Sigmoid colon (tissue), 7 donors: Measurements from ENCODE around the gene IQCM. TPM values are rescaled to one million over a fixed set of nuclear protein-coding genes. Genes with fewer than 3 reads are reported as not detected.

Source experiments
- DNase-seq: peaks from one replicate; pipeline ENCODE4 v3.0.0-alpha.2; 2019
- H3K27ac ChIP-seq, 4 donors: fragments of 200-600 bp; sonication (generic); one replicate each; pipeline ENCODE4 v1.5.1; 2016 to 2019; ENCODE audit warnings: mild to moderate bottlenecking in 1 of 4
- H3K27me3 ChIP-seq, 3 donors: fragments of 200-600 bp; sonication (generic); one replicate each; pipeline ENCODE4 v1.5.1; 2019; ENCODE audit warnings: mild to moderate bottlenecking in 1 of 3
- H3K36me3 ChIP-seq, 4 donors: fragments of 200-600 bp; sonication (generic); one replicate each; pipeline ENCODE4 v1.5.1; 2016 to 2019
- H3K4me1 ChIP-seq, 4 donors: fragments of 200-600 bp; sonication (generic); one replicate each; pipeline ENCODE4 v1.5.1; 2017 to 2019
- H3K4me3 ChIP-seq, 4 donors: fragments of 200-600 bp; sonication (generic); one replicate each; pipeline ENCODE4 v1.5.1; 2017 to 2019; ENCODE audit warnings: mild to moderate bottlenecking in 2 of 4, moderate library complexity in 1 of 4
- H3K9me3 ChIP-seq, 4 donors: fragments of 200-600 bp in 3 of 4; sonication (generic) in 3 of 4; one replicate each; pipeline versions ENCODE4 v1.5.1 to v1.6.1; 2013 to 2019
- EP300 ChIP-seq, 4 donors: sonication (generic); formaldehyde crosslinking; IDR thresholded peaks; one replicate each; pipeline ENCODE4 v1.6.1; 2017; ENCODE audit warnings: antibody characterized with exemption in 4 of 4
- POLR2A ChIP-seq, 2 donors: fragments of 450-650 bp; IDR thresholded peaks; one replicate each; pipeline ENCODE4 v1.6.1; 2016; ENCODE audit warnings: antibody characterized with exemption in 2 of 2, mild to moderate bottlenecking in 2 of 2, moderate library complexity in 2 of 2
- POLR2AphosphoS5 ChIP-seq, 4 donors: sonication (generic); formaldehyde crosslinking; IDR thresholded peaks; one replicate each; pipeline ENCODE4 v1.6.1; 2017; ENCODE audit warnings: antibody characterized with exemption in 4 of 4
- WGBS, 2 donors: extraction: QIAGEN DNeasy Blood & Tissue Kit; methylation state at CpG; one replicate each; pipeline ENCODE4 v1.1.7; 2013; 5-methylcytosine and 5-hydroxymethylcytosine counted together
- intact Hi-C: fragments of 100-400 bp; cut with DNase I; formaldehyde crosslinking; loops from one replicate; pipeline ENCODE4 v1.15.1; 2023
- polyA plus RNA-seq, 3 donors: library from polyadenylated mRNA; stranded (reverse); fragments of 200-250 nt; gene quantifications; one replicate each; pipeline ENCODE4 v1.2.3, GENCODE V29; 2013
- total RNA-seq, 4 donors: library from RNA; depleted of rRNA; stranded (reverse); fragments of >200 nt; gene quantifications; one replicate each; pipeline ENCODE4 v1.1.0, GENCODE V29; 2016
- TF ChIP-seq, protein P1 (sequence below), 4 experiments: fragments of 450-650 bp in 3 of 4; fragments of 200-600 bp in 1 of 4; IDR thresholded peaks; one replicate each; pipeline ENCODE4 v1.5.1; 2016 to 2019; ENCODE audit warnings: antibody characterized with exemption in 4 of 4, mild to moderate bottlenecking in 3 of 4, moderate library complexity in 2 of 4
- donor health status: healthy with polysubstance abuse.
- donor health status: Bipolar disorder and iron deficiency.
- donor health status: healthy.

The IQCM gene
- total and polyA plus RNA-seq, 7 donors, result 0.41 to 1.2 TPM; not detected in 5

DNA sequence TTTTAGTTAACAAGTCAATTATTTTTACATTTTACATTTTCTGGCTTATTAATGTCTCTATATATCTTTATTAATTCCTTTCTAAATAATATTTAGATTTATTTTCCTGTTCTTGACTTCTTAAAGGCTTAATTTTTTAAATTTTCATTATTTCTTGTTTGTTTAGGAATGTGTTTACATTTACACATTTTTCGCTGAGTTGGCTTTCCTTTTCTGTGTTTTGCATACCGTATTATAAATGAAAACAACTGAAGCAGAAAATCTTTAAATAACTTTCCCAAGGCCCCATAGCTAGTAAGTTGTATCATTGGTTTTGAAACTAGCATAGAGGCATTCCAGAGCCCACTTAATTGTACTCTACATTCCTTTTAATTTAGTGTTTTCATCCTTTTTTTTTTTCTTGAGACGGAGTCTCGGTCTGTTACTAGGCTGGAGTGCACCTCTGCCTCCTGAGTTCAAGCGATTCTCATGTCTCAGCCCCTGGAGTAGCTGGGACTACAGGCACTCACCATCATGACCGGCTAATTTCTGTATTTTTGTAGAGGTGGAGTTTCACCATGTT lies 261.6 kb downstream of the IQCM start:
- Histone ChIP-seq H3K27ac (no peak overlapping the region), H3K9me3 (no peaks in the 10 kb centered on the region), H3K4me1 (no peaks in the 10 kb centered on the region), H3K36me3 (no peaks in the 10 kb centered on the region), H3K27me3 (no peaks in the 10 kb centered on the region), H3K4me3 (no peak overlapping the region)
- DNase-seq, result no peak
- intact Hi-C loops, result no loop called here
- WGBS, 2 donors, result 82 to 92% methylated on average over 6 of the region's 6 CpGs
- TF ChIP-seq, protein P1, sequence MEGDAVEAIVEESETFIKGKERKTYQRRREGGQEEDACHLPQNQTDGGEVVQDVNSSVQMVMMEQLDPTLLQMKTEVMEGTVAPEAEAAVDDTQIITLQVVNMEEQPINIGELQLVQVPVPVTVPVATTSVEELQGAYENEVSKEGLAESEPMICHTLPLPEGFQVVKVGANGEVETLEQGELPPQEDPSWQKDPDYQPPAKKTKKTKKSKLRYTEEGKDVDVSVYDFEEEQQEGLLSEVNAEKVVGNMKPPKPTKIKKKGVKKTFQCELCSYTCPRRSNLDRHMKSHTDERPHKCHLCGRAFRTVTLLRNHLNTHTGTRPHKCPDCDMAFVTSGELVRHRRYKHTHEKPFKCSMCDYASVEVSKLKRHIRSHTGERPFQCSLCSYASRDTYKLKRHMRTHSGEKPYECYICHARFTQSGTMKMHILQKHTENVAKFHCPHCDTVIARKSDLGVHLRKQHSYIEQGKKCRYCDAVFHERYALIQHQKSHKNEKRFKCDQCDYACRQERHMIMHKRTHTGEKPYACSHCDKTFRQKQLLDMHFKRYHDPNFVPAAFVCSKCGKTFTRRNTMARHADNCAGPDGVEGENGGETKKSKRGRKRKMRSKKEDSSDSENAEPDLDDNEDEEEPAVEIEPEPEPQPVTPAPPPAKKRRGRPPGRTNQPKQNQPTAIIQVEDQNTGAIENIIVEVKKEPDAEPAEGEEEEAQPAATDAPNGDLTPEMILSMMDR (IDR thresholded peaks at IDR 0.05), result no peak
- TF ChIP-seq POLR2A (IDR thresholded peaks at IDR 0.05), result no peak
- no peak for TF ChIP-seq EP300 (IDR thresholded peaks at IDR 0.05)
- no peak for TF ChIP-seq POLR2AphosphoS5 (IDR thresholded peaks at IDR 0.05)

DNA sequence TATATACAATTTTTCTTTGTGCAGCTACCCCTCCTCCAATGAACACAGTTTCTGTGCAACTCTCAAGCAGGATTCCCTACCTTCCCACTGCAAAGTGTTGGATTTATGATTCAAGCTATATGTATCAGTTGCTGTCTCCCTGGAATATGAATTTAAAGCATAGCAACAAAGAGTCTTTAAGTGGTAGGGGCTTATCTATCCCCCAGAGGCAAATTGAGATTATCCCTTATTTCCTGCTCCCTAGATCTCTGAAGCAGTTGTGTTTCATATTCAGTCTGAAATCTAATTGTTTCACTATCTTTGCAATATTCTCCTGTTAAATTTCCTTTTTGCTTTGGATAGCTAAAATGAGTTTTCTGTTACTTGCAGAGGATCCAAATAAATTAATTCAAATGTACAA lies 263.0 kb downstream of the IQCM start:
- Histone ChIP-seq H3K27ac (no peak overlapping the region), H3K4me1 (no peaks in the 10 kb centered on the region), H3K27me3 (no peaks in the 10 kb centered on the region), H3K9me3 (no peaks in the 10 kb centered on the region), H3K4me3 (no peak overlapping the region), H3K36me3 (no peaks in the 10 kb centered on the region)
- TF ChIP-seq POLR2AphosphoS5 (IDR thresholded peaks at IDR 0.05), result no peak
- TF ChIP-seq, protein P1 (IDR thresholded peaks at IDR 0.05), result no peak
- no peak for TF ChIP-seq EP300 (IDR thresholded peaks at IDR 0.05)
- TF ChIP-seq POLR2A (IDR thresholded peaks at IDR 0.05), result no peak
- intact Hi-C loops, result no loop called here
- DNase-seq, result no peak

DNA sequence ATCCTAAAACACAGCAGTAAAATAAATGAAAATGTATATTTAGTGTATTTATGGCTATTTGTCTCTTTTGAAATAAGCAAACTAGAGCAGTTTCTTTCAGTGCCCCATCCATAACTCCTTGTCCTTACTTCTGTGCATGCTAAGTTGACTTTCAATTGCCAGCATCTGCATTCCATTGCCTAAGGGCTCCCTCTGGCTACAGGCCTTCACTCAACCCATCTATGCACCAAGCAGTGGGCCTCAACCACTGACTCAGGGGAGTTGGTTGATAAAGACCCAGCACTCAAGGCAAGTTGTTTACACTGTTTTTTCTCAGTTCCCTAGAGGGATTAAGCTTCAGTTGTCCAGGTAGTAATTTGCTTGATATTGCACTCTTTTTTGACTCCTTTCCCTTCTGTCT lies 265.7 kb downstream of the IQCM start:
- no peaks in the 10 kb centered on the region for H3K27me3 ChIP-seq
- no peak overlapping the region for H3K27ac ChIP-seq
- H3K36me3 ChIP-seq, result no peaks in the 10 kb centered on the region
- TF ChIP-seq EP300 (IDR thresholded peaks at IDR 0.05), result no peak
- no peak for TF ChIP-seq POLR2A (IDR thresholded peaks at IDR 0.05)
- TF ChIP-seq, protein P1 (IDR thresholded peaks at IDR 0.05), result no peak
- TF ChIP-seq POLR2AphosphoS5 (IDR thresholded peaks at IDR 0.05), result no peak
- H3K9me3 ChIP-seq, result no peaks in the 10 kb centered on the region
- DNase-seq, result no peak
- H3K4me3 ChIP-seq, result no peak overlapping the region
- H3K4me1 ChIP-seq, result no peaks in the 10 kb centered on the region
- intact Hi-C loops, result no loop called here

DNA sequence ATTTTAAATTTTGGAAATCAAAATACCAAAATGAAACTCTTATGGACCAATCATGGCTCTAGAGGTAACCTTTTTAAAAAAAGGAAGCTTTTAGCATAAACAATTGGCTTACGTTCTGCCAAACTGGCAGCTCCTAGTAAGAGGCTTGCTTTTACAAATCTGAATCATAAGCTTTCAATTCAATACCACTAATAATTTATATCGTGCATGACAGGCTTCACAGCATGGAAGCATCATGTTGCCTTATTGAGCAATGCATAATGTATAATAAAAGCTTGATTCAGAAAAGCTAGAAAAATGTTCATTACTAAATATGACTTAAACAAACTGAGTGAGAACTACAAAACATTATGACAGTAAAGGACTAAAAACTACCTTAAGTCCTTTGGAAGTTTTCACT lies 280.9 kb downstream of the IQCM start:
- 79 to 89% methylated on average over 2 of the region's 2 CpGs for WGBS, 2 donors
- H3K4me1 ChIP-seq, result peaks cover 0 to 6% (median 0%) of the 10 kb centered on the region in 4 donors
- no peak overlapping the region for H3K27ac ChIP-seq
- intact Hi-C loops, result no loop called here
- no peaks in the 10 kb centered on the region for H3K36me3 ChIP-seq
- no peak overlapping the region for H3K4me3 ChIP-seq
- DNase-seq, result no peak
- TF ChIP-seq POLR2A (IDR thresholded peaks at IDR 0.05) (no peak), EP300 (IDR thresholded peaks at IDR 0.05) (no peak), POLR2AphosphoS5 (IDR thresholded peaks at IDR 0.05) (no peak)
- TF ChIP-seq, protein P1 (IDR thresholded peaks at IDR 0.05), result no peak
- H3K9me3 ChIP-seq, result no peaks in the 10 kb centered on the region
- H3K27me3 ChIP-seq, result no peaks in the 10 kb centered on the region

DNA sequence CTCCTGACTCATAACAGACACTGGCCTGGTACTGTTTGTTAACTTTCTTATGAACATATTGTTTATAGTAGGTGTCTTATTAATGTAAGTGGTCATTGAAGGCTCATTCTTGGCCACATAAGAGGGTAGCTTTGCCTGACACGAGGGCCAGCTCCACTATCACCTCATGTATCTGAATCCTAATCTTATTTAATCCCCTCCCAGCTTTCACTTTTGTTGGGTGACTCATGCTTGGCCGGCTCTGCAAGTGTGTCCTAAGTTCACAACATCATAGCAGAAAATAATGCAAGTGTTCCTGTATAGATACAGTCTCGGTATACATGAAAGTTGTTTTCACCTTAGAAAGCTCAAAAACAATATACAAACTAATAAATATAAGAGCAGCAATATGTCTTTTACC lies 283.8 kb downstream of the IQCM start:
- Histone ChIP-seq H3K27ac (no peak overlapping the region), H3K4me3 (no peak overlapping the region), H3K27me3 (no peaks in the 10 kb centered on the region), H3K4me1 (peaks cover 0 to 6% (median 0%) of the 10 kb centered on the region in 4 donors), H3K9me3 (no peaks in the 10 kb centered on the region), H3K36me3 (no peaks in the 10 kb centered on the region)
- intact Hi-C loops, result no loop called here
- TF ChIP-seq POLR2AphosphoS5 (IDR thresholded peaks at IDR 0.05), result no peak
- TF ChIP-seq, protein P1 (IDR thresholded peaks at IDR 0.05), result no peak
- TF ChIP-seq EP300 (IDR thresholded peaks at IDR 0.05), result no peak
- TF ChIP-seq POLR2A (IDR thresholded peaks at IDR 0.05), result no peak
- DNase-seq, result no peak
- 46 to 52% methylated on average over 3 of the region's 3 CpGs for WGBS, 2 donors
